ENCODE data around the gene SQOR.

The SQOR gene

GRCh38 chr15:45634432-45635190 is at the start of gene SQOR:
Gene SQOR (plus strand): TSS chr15:45635029. CDS start chr15:45658924, 23,895 bp downstream.
- FAIRE-seq (peak; percentile 23), DNase-seq (ENCODE audit: insufficient read length, low spot score) (peak; percentile 47)

GRCh38 chr15:45585069-45585791 is 49.6 kb upstream of the SQOR start:
- no peak for FAIRE-seq
- DNase-seq (ENCODE audit: insufficient read length, low spot score): no peak

GRCh38 chr15:45586125-45586524 is 48.7 kb upstream of the SQOR start:
- DNase-seq (ENCODE audit: insufficient read length, low spot score): no peak
- no peak for FAIRE-seq

GRCh38 chr15:45586601-45587094 is 48.2 kb upstream of the SQOR start:
- DNase-seq (ENCODE audit: insufficient read length, low spot score): no peak

GRCh38 chr15:45587095-45587862 is 47.5 kb upstream of the SQOR start, which contains the start of gene BLOC1S6:
Gene BLOC1S6 (plus strand): TSS chr15:45587379. CDS start chr15:45587444, 65 bp downstream.
- FAIRE-seq (peak; percentile 96), DNase-seq (ENCODE audit: insufficient read length, low spot score) (peak; percentile 63)

More at GRCh38 chr15:45586601-45587094, 48.2 kb upstream of the SQOR start:
- FAIRE-seq: peak; percentile 21

GRCh38 chr15:45587863-45588170 is 47.0 kb upstream of the SQOR start:
- DNase-seq (ENCODE audit: insufficient read length, low spot score) (no peak), FAIRE-seq (no peak)

- FAIRE-seq: no peak
- no peak for DNase-seq (ENCODE audit: insufficient read length, low spot score)
These were observed 46.5 kb upstream of the SQOR start for GRCh38 chr15:45588219-45588875.

GRCh38 chr15:45589256-45589655 is 45.6 kb upstream of the SQOR start:
- FAIRE-seq (peak; percentile 55), DNase-seq (ENCODE audit: insufficient read length, low spot score) (no peak)

- no peak for FAIRE-seq
These were observed 40.5 kb upstream of the SQOR start for GRCh38 chr15:45594319-45594718.

GRCh38 chr15:45594835-45595530 is 39.8 kb upstream of the SQOR start:
- DNase-seq (ENCODE audit: insufficient read length, low spot score) (no peak), FAIRE-seq (no peak)

More at GRCh38 chr15:45594319-45594718, 40.5 kb upstream of the SQOR start:
- DNase-seq (ENCODE audit: insufficient read length, low spot score): no peak

- no peak for DNase-seq (ENCODE audit: insufficient read length, low spot score)
- peak; percentile 42 for FAIRE-seq
These were observed 30.9 kb upstream of the SQOR start for GRCh38 chr15:45603881-45604280.

GRCh38 chr15:45604326-45604725 is 30.5 kb upstream of the SQOR start:
- DNase-seq (ENCODE audit: insufficient read length, low spot score) (no peak), FAIRE-seq (no peak)

- FAIRE-seq (no peak), DNase-seq (ENCODE audit: insufficient read length, low spot score) (no peak)
These were observed 28.4 kb upstream of the SQOR start for GRCh38 chr15:45606413-45606812.

- DNase-seq (ENCODE audit: insufficient read length, low spot score): no peak
- no peak for FAIRE-seq
These were observed 28.0 kb upstream of the SQOR start for GRCh38 chr15:45606841-45607240.

GRCh38 chr15:45611305-45611704 is 23.5 kb upstream of the SQOR start:
- DNase-seq (ENCODE audit: insufficient read length, low spot score): no peak

GRCh38 chr15:45612790-45613415 is 21.9 kb upstream of the SQOR start:
- FAIRE-seq (peak; percentile 64), DNase-seq (ENCODE audit: insufficient read length, low spot score) (no peak)

More at GRCh38 chr15:45611305-45611704, 23.5 kb upstream of the SQOR start:
- no peak for FAIRE-seq

GRCh38 chr15:45616901-45617323 is 17.9 kb upstream of the SQOR start:
- FAIRE-seq: no peak
- DNase-seq (ENCODE audit: insufficient read length, low spot score): no peak

- FAIRE-seq: peak; percentile 67
- DNase-seq (ENCODE audit: insufficient read length, low spot score): no peak
These were observed 16.0 kb upstream of the SQOR start for GRCh38 chr15:45618813-45619212.

- no peak for FAIRE-seq
- no peak for DNase-seq (ENCODE audit: insufficient read length, low spot score)
These were observed 6.7 kb upstream of the SQOR start for GRCh38 chr15:45628136-45628535.
